ENCODE data around the gene SUGP2. TPM values are rescaled to one million over a fixed set of nuclear protein-coding genes. Genes with fewer than 3 reads are reported as not detected.

Gene SUGP2
- total RNA-seq, 4 donors from 2014 or later: 43.0 to 132 (median 57.9) TPM

DNA sequence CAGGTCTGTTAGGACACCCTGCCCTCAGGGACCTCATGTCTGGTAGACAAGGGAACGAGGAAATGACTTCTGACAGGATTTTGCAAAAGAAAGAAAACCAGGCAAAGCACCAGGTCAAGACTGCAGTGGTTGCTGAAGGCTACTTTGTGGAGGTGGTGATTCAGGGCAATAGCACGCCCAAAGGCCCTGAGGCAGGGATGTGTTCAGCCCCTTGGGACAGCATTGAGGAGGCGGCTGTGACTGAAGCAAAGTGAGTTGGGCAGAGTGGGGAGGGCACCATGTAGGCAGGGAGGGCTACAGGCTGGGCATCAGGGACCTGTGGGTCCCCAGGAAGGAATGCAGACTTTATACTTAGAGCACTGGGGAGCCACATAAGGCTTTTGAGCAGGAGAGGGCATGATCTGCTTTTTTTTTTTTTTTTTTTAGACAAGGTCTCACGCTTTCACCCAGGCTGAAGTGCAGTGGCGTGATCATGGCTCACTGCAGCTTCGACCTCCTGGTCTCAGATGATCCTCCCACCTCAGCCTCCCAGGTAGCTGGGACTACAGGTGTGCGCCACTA is 81.5 kb downstream of the SUGP2 start:
- Histone ChIP-seq H3K36me3 (no peaks in the 10 kb centered on the region), H3K9me3 (no peaks in the 10 kb centered on the region), H3K27ac (no peak overlapping the region), H3K27me3 (no peaks in the 10 kb centered on the region), H3K4me3 (no peak overlapping the region), H3K4me1 (no peaks in the 10 kb centered on the region)
- intact Hi-C loops (cut with DNase I; ENCODE audit: low total_unique reads) (no loop called here), in situ Hi-C loops (cut with MboI; ENCODE audit: low pct_ligation_motif_present in 1 of 4, low pct_unique_long_range_greater_than_20kb in 1 of 4, low sequenced_read_pairs in 3 of 4) (no loop called here)
- 89 to 93% methylated on average over 2 to 7 of the region's 7 CpGs for WGBS, 2 donors (ENCODE audit: low coverage in 1 of 2)
- no peak for DNase-seq
- no peak for TF ChIP-seq EP300 (IDR thresholded peaks at IDR 0.05; ENCODE audit: low read depth)
- TF ChIP-seq, protein P1, sequence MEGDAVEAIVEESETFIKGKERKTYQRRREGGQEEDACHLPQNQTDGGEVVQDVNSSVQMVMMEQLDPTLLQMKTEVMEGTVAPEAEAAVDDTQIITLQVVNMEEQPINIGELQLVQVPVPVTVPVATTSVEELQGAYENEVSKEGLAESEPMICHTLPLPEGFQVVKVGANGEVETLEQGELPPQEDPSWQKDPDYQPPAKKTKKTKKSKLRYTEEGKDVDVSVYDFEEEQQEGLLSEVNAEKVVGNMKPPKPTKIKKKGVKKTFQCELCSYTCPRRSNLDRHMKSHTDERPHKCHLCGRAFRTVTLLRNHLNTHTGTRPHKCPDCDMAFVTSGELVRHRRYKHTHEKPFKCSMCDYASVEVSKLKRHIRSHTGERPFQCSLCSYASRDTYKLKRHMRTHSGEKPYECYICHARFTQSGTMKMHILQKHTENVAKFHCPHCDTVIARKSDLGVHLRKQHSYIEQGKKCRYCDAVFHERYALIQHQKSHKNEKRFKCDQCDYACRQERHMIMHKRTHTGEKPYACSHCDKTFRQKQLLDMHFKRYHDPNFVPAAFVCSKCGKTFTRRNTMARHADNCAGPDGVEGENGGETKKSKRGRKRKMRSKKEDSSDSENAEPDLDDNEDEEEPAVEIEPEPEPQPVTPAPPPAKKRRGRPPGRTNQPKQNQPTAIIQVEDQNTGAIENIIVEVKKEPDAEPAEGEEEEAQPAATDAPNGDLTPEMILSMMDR (IDR thresholded peaks at IDR 0.05): no peak
- TF ChIP-seq POLR2AphosphoS5 (IDR thresholded peaks at IDR 0.05): no peak
- no peak for TF ChIP-seq POLR2A (IDR thresholded peaks at IDR 0.05)

DNA sequence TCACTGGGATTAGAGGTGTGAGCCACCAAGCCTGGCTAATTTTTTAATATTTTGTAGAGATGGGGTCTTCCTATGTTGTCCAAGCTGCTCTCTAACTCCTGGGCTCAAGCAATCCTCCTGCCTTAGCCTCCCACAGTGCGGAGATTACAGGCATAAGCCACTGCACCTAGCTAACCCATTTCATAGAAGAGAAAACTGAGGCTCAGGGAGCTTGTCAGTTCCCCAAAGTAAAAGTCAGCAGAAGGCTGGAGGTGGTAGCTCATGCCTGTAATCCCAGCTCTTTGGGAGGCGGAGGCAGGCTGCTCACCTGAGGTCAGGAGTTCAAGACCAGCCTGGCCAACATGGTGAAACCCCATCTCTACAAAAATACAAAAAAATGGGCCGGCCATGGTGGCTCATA is 83.5 kb downstream of the SUGP2 start:
- H3K9me3 ChIP-seq: no peaks in the 10 kb centered on the region
- H3K27me3 ChIP-seq: no peaks in the 10 kb centered on the region
- no peak for TF ChIP-seq EP300 (IDR thresholded peaks at IDR 0.05; ENCODE audit: low read depth)
- no peaks in the 10 kb centered on the region for H3K36me3 ChIP-seq
- DNase-seq: no peak
- WGBS, 2 donors (ENCODE audit: low coverage in 1 of 2): 87 to 100% methylated on average over 1 to 3 of the region's 3 CpGs
- no peak overlapping the region for H3K4me3 ChIP-seq
- intact Hi-C loops (cut with DNase I; ENCODE audit: low total_unique reads) (no loop called here), in situ Hi-C loops (cut with MboI; ENCODE audit: low pct_ligation_motif_present in 1 of 4, low pct_unique_long_range_greater_than_20kb in 1 of 4, low sequenced_read_pairs in 3 of 4) (no loop called here)
- no peak overlapping the region for H3K27ac ChIP-seq
- no peaks in the 10 kb centered on the region for H3K4me1 ChIP-seq

DNA sequence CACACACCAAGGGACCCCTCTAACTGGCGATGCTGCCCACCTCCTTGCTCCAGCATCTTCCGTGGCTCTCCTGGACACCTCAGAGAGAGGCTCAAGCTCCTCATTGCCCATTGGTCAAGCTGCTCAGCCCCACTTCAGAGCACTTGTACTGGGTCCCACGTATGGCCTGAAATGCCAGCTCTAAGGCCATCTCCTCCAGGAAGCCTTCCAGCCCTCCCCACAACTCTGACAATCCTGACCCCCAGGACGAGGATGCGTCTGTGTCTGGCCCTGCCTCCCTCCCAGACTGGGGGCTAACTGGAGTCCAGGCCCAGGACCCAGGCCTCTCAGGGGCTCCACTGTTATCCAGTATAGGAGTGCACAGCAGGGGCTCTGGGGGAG is 84.4 kb downstream of the SUGP2 start:
- TF ChIP-seq EP300 (IDR thresholded peaks at IDR 0.05; ENCODE audit: low read depth): no peak
- TF ChIP-seq, protein P1 (IDR thresholded peaks at IDR 0.05): no peak
- no peak for TF ChIP-seq POLR2AphosphoS5 (IDR thresholded peaks at IDR 0.05)
- TF ChIP-seq POLR2A (IDR thresholded peaks at IDR 0.05): no peak
- Histone ChIP-seq H3K27ac (no peak overlapping the region), H3K36me3 (no peaks in the 10 kb centered on the region), H3K4me1 (no peaks in the 10 kb centered on the region), H3K27me3 (no peaks in the 10 kb centered on the region), H3K9me3 (no peaks in the 10 kb centered on the region), H3K4me3 (no peak overlapping the region)
- DNase-seq: no peak
- WGBS, 2 donors (ENCODE audit: low coverage in 1 of 2): 80% methylated on average over 5 of the region's 5 CpGs; no CpG with 5 or more reads in 1 of the 2 donors
- in situ Hi-C loops (cut with MboI; ENCODE audit: low pct_ligation_motif_present in 1 of 4, low pct_unique_long_range_greater_than_20kb in 1 of 4, low sequenced_read_pairs in 3 of 4): no loop called here
- intact Hi-C loops (cut with DNase I; ENCODE audit: low total_unique reads): no loop called here

DNA sequence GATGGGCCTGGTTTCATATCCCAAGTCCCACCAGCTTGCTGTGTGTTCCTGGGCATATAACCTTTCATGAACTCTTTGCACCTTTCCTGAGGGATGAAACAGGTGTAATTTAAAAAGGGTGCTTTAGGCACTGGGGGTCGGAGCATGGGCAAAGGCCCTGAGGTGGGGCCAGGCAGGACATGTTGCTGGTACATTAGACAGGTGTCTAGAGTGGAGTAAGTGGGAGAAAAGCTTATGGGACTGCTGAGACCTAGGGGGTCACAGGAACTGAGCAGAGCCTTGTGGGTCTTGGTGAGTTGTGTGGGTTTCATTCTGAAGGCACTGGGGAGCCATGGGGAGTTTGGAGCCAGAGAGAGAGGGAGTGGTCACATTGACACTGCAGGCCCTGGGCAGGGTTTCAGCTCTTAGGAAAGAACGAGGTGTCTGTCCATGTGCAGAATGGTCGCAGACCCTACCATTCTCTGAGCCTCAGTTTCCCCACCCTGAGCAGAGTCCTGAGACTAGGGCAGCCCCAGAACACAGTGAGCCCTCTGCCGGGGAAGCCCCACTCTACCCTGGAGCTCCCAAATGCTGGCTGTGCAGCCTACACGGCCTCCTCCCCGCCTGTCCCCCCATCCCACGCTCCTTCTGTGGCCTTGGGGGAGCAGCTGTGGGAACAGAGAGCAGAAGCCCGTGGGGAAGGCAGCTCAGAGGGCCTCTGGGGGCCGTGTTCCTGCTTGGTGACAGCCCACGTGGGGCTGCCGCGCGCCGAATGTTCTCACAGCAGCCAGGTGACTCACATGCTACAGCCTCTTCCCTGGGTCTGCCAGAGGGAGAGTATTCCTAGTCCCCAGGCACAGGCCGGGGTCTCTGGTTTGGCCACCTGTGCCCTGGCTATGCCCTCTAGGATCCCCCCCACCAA is 85.0 kb downstream of the SUGP2 start:
- H3K36me3 ChIP-seq: no peaks in the 10 kb centered on the region
- no peak for DNase-seq
- intact Hi-C loops (cut with DNase I; ENCODE audit: low total_unique reads): no loop called here
- no peaks in the 10 kb centered on the region for H3K27me3 ChIP-seq
- H3K9me3 ChIP-seq: no peaks in the 10 kb centered on the region
- H3K4me3 ChIP-seq: no peak overlapping the region
- 82% methylated on average over 11 of the region's 15 CpGs; no CpG with 5 or more reads in 1 of the 2 donors for WGBS, 2 donors (ENCODE audit: low coverage in 1 of 2)
- TF ChIP-seq EP300 (IDR thresholded peaks at IDR 0.05; ENCODE audit: low read depth) (no peak), POLR2A (IDR thresholded peaks at IDR 0.05) (no peak), POLR2AphosphoS5 (IDR thresholded peaks at IDR 0.05) (no peak)
- TF ChIP-seq, protein P1 (IDR thresholded peaks at IDR 0.05): no peak
- no peak overlapping the region for H3K27ac ChIP-seq
- in situ Hi-C loops (cut with MboI; ENCODE audit: low pct_ligation_motif_present in 1 of 4, low pct_unique_long_range_greater_than_20kb in 1 of 4, low sequenced_read_pairs in 3 of 4): no loop called here
- no peaks in the 10 kb centered on the region for H3K4me1 ChIP-seq

Measured in transverse colon (tissue), 4 donors.